ENCODE measurements around the gene CDKN1C.

- TF ChIP-seq, protein P1, sequence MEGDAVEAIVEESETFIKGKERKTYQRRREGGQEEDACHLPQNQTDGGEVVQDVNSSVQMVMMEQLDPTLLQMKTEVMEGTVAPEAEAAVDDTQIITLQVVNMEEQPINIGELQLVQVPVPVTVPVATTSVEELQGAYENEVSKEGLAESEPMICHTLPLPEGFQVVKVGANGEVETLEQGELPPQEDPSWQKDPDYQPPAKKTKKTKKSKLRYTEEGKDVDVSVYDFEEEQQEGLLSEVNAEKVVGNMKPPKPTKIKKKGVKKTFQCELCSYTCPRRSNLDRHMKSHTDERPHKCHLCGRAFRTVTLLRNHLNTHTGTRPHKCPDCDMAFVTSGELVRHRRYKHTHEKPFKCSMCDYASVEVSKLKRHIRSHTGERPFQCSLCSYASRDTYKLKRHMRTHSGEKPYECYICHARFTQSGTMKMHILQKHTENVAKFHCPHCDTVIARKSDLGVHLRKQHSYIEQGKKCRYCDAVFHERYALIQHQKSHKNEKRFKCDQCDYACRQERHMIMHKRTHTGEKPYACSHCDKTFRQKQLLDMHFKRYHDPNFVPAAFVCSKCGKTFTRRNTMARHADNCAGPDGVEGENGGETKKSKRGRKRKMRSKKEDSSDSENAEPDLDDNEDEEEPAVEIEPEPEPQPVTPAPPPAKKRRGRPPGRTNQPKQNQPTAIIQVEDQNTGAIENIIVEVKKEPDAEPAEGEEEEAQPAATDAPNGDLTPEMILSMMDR (tag by site-specific recombination; IDR thresholded peaks at IDR 0.05), result no peak
- no peak for TF ChIP-seq ZNF530 (tag by site-specific recombination; IDR thresholded peaks at IDR 0.05; ENCODE audit: low read depth)
- no peak for TF ChIP-seq BCL11B (tag by site-specific recombination; IDR thresholded peaks at IDR 0.05; ENCODE audit: low read depth)
- TF ChIP-seq YY2 (tag by site-specific recombination; IDR thresholded peaks at IDR 0.05), result no peak
- no peak for TF ChIP-seq ZBTB7A (tag by site-specific recombination; IDR thresholded peaks at IDR 0.05; ENCODE audit: low read depth)
- TF ChIP-seq SP2 (tag by site-specific recombination; IDR thresholded peaks at IDR 0.05), result no peak
- TF ChIP-seq YY1 (tag by site-specific recombination; IDR thresholded peaks at IDR 0.05), result no peak
- no peak for TF ChIP-seq MYNN (tag by site-specific recombination; IDR thresholded peaks at IDR 0.05; ENCODE audit: borderline replicate concordance)
Observed at GRCh38 chr11:2858995-2859698, 26.4 kb downstream of the CDKN1C start.
